Naive thymus-derived CD8-positive, alpha-beta T cell (primary cell): ENCODE data around the gene EID2. TPM values are rescaled to one million over a fixed set of nuclear protein-coding genes. Genes with fewer than 3 reads are reported as not detected.

ENCODE experiments used
- ATAC-seq, 2 donors: fragments of 150-1000 bp; cut with Tn5 transposase in 1 of 2; sonication (Bioruptor Pico), chemical (Tn5 transposase) in 1 of 2; 1 replicate in 1 of 2; 2 replicates in 1 of 2; pipeline ENCODE4 v1.10.0; 2021; ENCODE audit warnings: mild to moderate bottlenecking in 2 of 2, moderate library complexity in 2 of 2
- POLR2A ChIA-PET: fragments of 350-600 bp; sonication (Branson Sonifier 250); formaldehyde crosslinking; loops from one replicate; lab custom pipeline; 2021; ENCODE audit warnings: antibody characterized with exemption; lab: Charles Lee
- DNase-seq, 10 donors: peaks; one replicate each; pipeline versions ENCODE4 v3.0.0 to v3.0.0-alpha.2; 2020 to 2022
- H3K27ac Mint-ChIP-seq, 10 donors: one replicate each; pipeline ENCODE4 v1.8.0; 2020 to 2022; ENCODE audit warnings: mild to moderate bottlenecking in 10 of 10, mixed read lengths in 10 of 10, moderate library complexity in 4 of 10, inconsistent platforms in 1 of 10
- H3K27me3 Mint-ChIP-seq, 5 donors: one replicate each; pipeline ENCODE4 v1.8.0; 2021 to 2022; ENCODE audit warnings: mixed read lengths in 5 of 5
- H3K36me3 Mint-ChIP-seq, 3 donors: one replicate each; pipeline ENCODE4 v1.8.0; 2020 to 2022; ENCODE audit warnings: mixed read lengths in 3 of 3, mild to moderate bottlenecking in 2 of 3, inconsistent platforms in 1 of 3
- H3K4me1 Mint-ChIP-seq, 4 donors: one replicate each; pipeline ENCODE4 v1.8.0; 2021 to 2022; ENCODE audit warnings: mixed read lengths in 4 of 4
- H3K4me3 Mint-ChIP-seq, 10 donors: one replicate each; pipeline ENCODE4 v1.8.0; 2020 to 2022; ENCODE audit warnings: mild to moderate bottlenecking in 10 of 10, mixed read lengths in 10 of 10, moderate library complexity in 6 of 10, inconsistent platforms in 1 of 10
- H3K9me3 Mint-ChIP-seq, 9 donors: one replicate each; pipeline ENCODE4 v1.8.0; 2020 to 2022; ENCODE audit warnings: mixed read lengths in 9 of 9, mild to moderate bottlenecking in 3 of 9, inconsistent platforms in 1 of 9, moderate library complexity in 1 of 9
- polyA plus RNA-seq, 3 donors: library from polyadenylated mRNA; unstranded; fragments of 300-500 nt; fragmentation: Illumina TruSeq; gene quantifications; one replicate each; pipeline ENCODE4 v1.2.3, GENCODE V29; 2021
- total RNA-seq, 8 experiments: library from RNA in 2 of 8; stranded (reverse) in 2 of 8; gene quantifications; one replicate each; pipeline ENCODE4 v1.2.3 and lab custom pipeline; 2021 to 2026

EID2 gene
- total and polyA plus RNA-seq, 5 experiments from 2014 or later: 19.8 to 37.1 (median 21.2) TPM

GRCh38 chr19:39498798-39499642 lies 40.9 kb downstream of the EID2 start, which contains the start of gene DLL3:
TSS of gene DLL3 (plus strand) at chr19:39498947. CDS start at chr19:39498975, 28 bp downstream.
- Mint-ChIP-seq H3K4me1 (peaks cover 23 to 39% (median 26%) of the 10 kb centered on the region in 4 donors), H3K36me3 (peaks cover 0 to 2% (median 0%) of the 10 kb centered on the region in 3 donors), H3K27me3 (peaks cover 21 to 64% (median 38%) of the 10 kb centered on the region in 5 donors), H3K9me3 (peaks cover 0 to 4% (median 0%) of the 10 kb centered on the region in 9 donors), H3K4me3 (peak within 1 kb of the TSS; percentile 57 to 89 (median 76)), H3K27ac (peak within 1 kb of the TSS in 5 of 10 donors; percentile 1 to 46 (median 29))
- ATAC-seq (peak; percentile 6 to 19), DNase-seq (peak in 1 of 10 donors; percentile 26)
- POLR2A ChIA-PET: interaction anchor here (1.7 kb wide), 1 partner anchor 63 kb away, joined by 10 read pairs; the partner anchor contains the start of gene RPS16

GRCh38 chr19:39497996-39498797 lies 41.8 kb downstream of the EID2 start:
- POLR2A ChIA-PET: interaction anchor here (0.6 to 1.7 kb wide), 6 partner anchors 20 to 910 kb away, joined by 3 to 10 read pairs (median 3); partner anchors contain the start of genes EID2B and RPS16
- Mint-ChIP-seq H3K27me3 (peaks cover 19 to 55% (median 30%) of the 10 kb centered on the region in 5 donors), H3K4me1 (peaks cover 16 to 31% (median 22%) of the 10 kb centered on the region in 4 donors), H3K36me3 (peaks cover 0 to 6% (median 0%) of the 10 kb centered on the region in 3 donors), H3K9me3 (peaks cover 0 to 3% (median 0%) of the 10 kb centered on the region in 9 donors), H3K4me3 (peak overlapping the region; percentile 38 to 84 (median 72)), H3K27ac (peak overlapping the region in 3 of 10 donors; percentile 4 to 37 (median 31))
- DNase-seq: peak in 3 of 10 donors; percentile 16 to 26 (median 25)
- ATAC-seq: peak; percentile 50 to 59

GRCh38 chr19:39497701-39497995 lies 42.3 kb downstream of the EID2 start:
- DNase-seq (no peak), ATAC-seq (no peak)
- peaks cover 15 to 27% (median 19%) of the 10 kb centered on the region in 4 donors for H3K4me1 Mint-ChIP-seq
- H3K27me3 Mint-ChIP-seq: peaks cover 19 to 52% (median 30%) of the 10 kb centered on the region in 5 donors
- peak overlapping the region in 4 of 10 donors; percentile 23 to 75 (median 57) for H3K4me3 Mint-ChIP-seq
- peaks cover 0 to 6% (median 0%) of the 10 kb centered on the region in 3 donors for H3K36me3 Mint-ChIP-seq
- POLR2A ChIA-PET: interaction anchor here (0.7 to 1.7 kb wide), 5 partner anchors 19 to 910 kb away, joined by 3 to 10 read pairs (median 3); partner anchors contain the start of genes EID2B and RPS16
- no peak overlapping the region for H3K27ac Mint-ChIP-seq
- H3K9me3 Mint-ChIP-seq: peaks cover 0 to 2% (median 0%) of the 10 kb centered on the region in 9 donors

GRCh38 chr19:39496063-39496462 lies 43.9 kb downstream of the EID2 start:
- POLR2A ChIA-PET: no interaction called here
- no peak for DNase-seq
- Mint-ChIP-seq H3K4me3 (no peak overlapping the region), H3K9me3 (peaks cover 0 to 2% (median 0%) of the 10 kb centered on the region in 9 donors), H3K27me3 (peaks cover 19 to 43% (median 24%) of the 10 kb centered on the region in 5 donors), H3K27ac (no peak overlapping the region), H3K36me3 (peaks cover 0 to 11% (median 2%) of the 10 kb centered on the region in 3 donors), H3K4me1 (peaks cover 15 to 27% (median 19%) of the 10 kb centered on the region in 4 donors)
- no peak for ATAC-seq

GRCh38 chr19:39494661-39495060 lies 45.3 kb downstream of the EID2 start:
- peaks cover 11 to 19% (median 15%) of the 10 kb centered on the region in 4 donors for H3K4me1 Mint-ChIP-seq
- H3K27me3 Mint-ChIP-seq: peaks cover 9 to 29% (median 15%) of the 10 kb centered on the region in 5 donors
- DNase-seq (no peak), ATAC-seq (no peak)
- peaks cover 0 to 18% (median 2%) of the 10 kb centered on the region in 3 donors for H3K36me3 Mint-ChIP-seq
- H3K4me3 Mint-ChIP-seq: no peak overlapping the region
- no peaks in the 10 kb centered on the region for H3K9me3 Mint-ChIP-seq
- no peak overlapping the region for H3K27ac Mint-ChIP-seq
- POLR2A ChIA-PET: no interaction called here

- ATAC-seq: no peak
- Mint-ChIP-seq H3K27ac (peak overlapping the region in 2 of 10 donors; percentile 22 to 24), H3K9me3 (no peaks in the 10 kb centered on the region), H3K4me3 (no peak overlapping the region), H3K4me1 (peaks cover 0 to 3% (median under 1%) of the 10 kb centered on the region in 4 donors), H3K27me3 (peaks cover 0 to 11% (median 5%) of the 10 kb centered on the region in 5 donors), H3K36me3 (peaks cover 0 to 35% (median 6%) of the 10 kb centered on the region in 3 donors)
- no peak for DNase-seq
- POLR2A ChIA-PET: interaction anchor here (1.1 kb wide), 1 partner anchor 311 kb away, joined by 3 read pairs; no protein-coding TSS in a partner anchor
Measured at GRCh38 chr19:39492788-39493187, 47.2 kb downstream of the EID2 start.

- POLR2A ChIA-PET: interaction anchor here (1.1 kb wide), 1 partner anchor 310 kb away, joined by 3 read pairs; no protein-coding TSS in a partner anchor
Measured at GRCh38 chr19:39492225-39492624, 47.7 kb downstream of the EID2 start.

GRCh38 chr19:39489756-39490155 lies 50.2 kb downstream of the EID2 start:
- POLR2A ChIA-PET: no interaction called here
- peaks cover 0 to 3% (median under 1%) of the 10 kb centered on the region in 4 donors for H3K4me1 Mint-ChIP-seq
- no peak overlapping the region for H3K27ac Mint-ChIP-seq
- no peak overlapping the region for H3K4me3 Mint-ChIP-seq
- ATAC-seq (no peak), DNase-seq (no peak)
- no peaks in the 10 kb centered on the region for H3K9me3 Mint-ChIP-seq
- H3K27me3 Mint-ChIP-seq: no peaks in the 10 kb centered on the region
- H3K36me3 Mint-ChIP-seq: peaks cover 0 to 58% (median 6%) of the 10 kb centered on the region in 3 donors

More at GRCh38 chr19:39492225-39492624, 47.7 kb downstream of the EID2 start:
- no peaks in the 10 kb centered on the region for H3K4me1 Mint-ChIP-seq
- H3K27ac Mint-ChIP-seq: peak overlapping the region in 1 of 10 donors; percentile 48
- peaks cover 0 to 40% (median 6%) of the 10 kb centered on the region in 3 donors for H3K36me3 Mint-ChIP-seq
- H3K9me3 Mint-ChIP-seq: no peaks in the 10 kb centered on the region
- no peak overlapping the region for H3K4me3 Mint-ChIP-seq
- H3K27me3 Mint-ChIP-seq: peaks cover 0 to 10% (median 3%) of the 10 kb centered on the region in 5 donors
- ATAC-seq (no peak), DNase-seq (no peak)

Other genes with a start within 250 kb of the EID2 start
- gene IFNL1, start 243.8 kb downstream of the EID2 start, total RNA-seq: not detected
- gene IFNL1, start 243.8 kb downstream of the EID2 start, polyA plus RNA-seq: under 1 TPM in 1 of 3 donors, not detected in 2; 0.65 TPM
- 10 to 100 TPM; 10.1 TPM for gene LRFN1, start 219.3 kb downstream of the EID2 start, total RNA-seq
- gene LRFN1, start 219.3 kb downstream of the EID2 start, polyA plus RNA-seq: 1 to 10 TPM; 3.2 to 4.4 (median 3.5) TPM
- 100 to 1,000 TPM; 373 to 393 TPM for gene GMFG, start 204.1 kb downstream of the EID2 start, total RNA-seq
- gene GMFG, start 204.1 kb downstream of the EID2 start, polyA plus RNA-seq: 1,000 to 10,000 TPM; 1,026 to 1,392 (median 1,316) TPM
- 10 to 100 TPM; 49.8 to 55.2 TPM for gene SAMD4B, start 197.7 kb downstream of the EID2 start, total RNA-seq
- 10 to 100 TPM in 1 of 3 donors, 1 to 10 TPM in 2; 5.4 to 12.3 (median 6.4) TPM for gene SAMD4B, start 197.7 kb downstream of the EID2 start, polyA plus RNA-seq
- 10 to 100 TPM; 44.4 to 47.4 TPM for gene PAF1, start 149.1 kb downstream of the EID2 start, total RNA-seq
- gene PAF1, start 149.1 kb downstream of the EID2 start, polyA plus RNA-seq: 10 to 100 TPM; 30.7 to 53.0 (median 43.8) TPM
- 10 to 100 TPM; 53.8 to 59.0 TPM for gene MED29, start 148.8 kb downstream of the EID2 start, total RNA-seq
- 10 to 100 TPM; 48.1 to 71.4 (median 59.6) TPM for gene MED29, start 148.8 kb downstream of the EID2 start, polyA plus RNA-seq
- 100 to 1,000 TPM; 184 to 188 TPM for gene ZFP36, start 133.3 kb downstream of the EID2 start, total RNA-seq
- 100 to 1,000 TPM in 2 of 3 donors, 10 to 100 TPM in 1; 70.4 to 137 (median 109) TPM for gene ZFP36, start 133.3 kb downstream of the EID2 start, polyA plus RNA-seq
- 10 to 100 TPM; 14.3 to 23.8 TPM for gene PLEKHG2, start 127.5 kb downstream of the EID2 start, total RNA-seq
- 1 to 10 TPM; 4.2 to 5.0 (median 4.8) TPM for gene PLEKHG2, start 127.5 kb downstream of the EID2 start, polyA plus RNA-seq
- gene RPS16, start 104.2 kb downstream of the EID2 start, total RNA-seq: 1,000 to 10,000 TPM; 3,730 to 3,760 TPM
- 1,000 to 10,000 TPM; 2,588 to 2,812 (median 2,742) TPM for gene RPS16, start 104.2 kb downstream of the EID2 start, polyA plus RNA-seq
- 100 to 1,000 TPM; 185 to 196 TPM for gene SUPT5H, start 94.6 kb downstream of the EID2 start, total RNA-seq
- gene SUPT5H, start 94.6 kb downstream of the EID2 start, polyA plus RNA-seq: 100 to 1,000 TPM in 1 of 3 donors, 10 to 100 TPM in 2; 79.9 to 115 (median 96.6) TPM
- gene TIMM50, start 59.3 kb downstream of the EID2 start, total RNA-seq: 10 to 100 TPM; 47.5 to 52.1 TPM
- 10 to 100 TPM; 41.4 to 53.3 (median 44.6) TPM for gene TIMM50, start 59.3 kb downstream of the EID2 start, polyA plus RNA-seq
- under 1 TPM; 0.22 to 0.36 TPM for gene DLL3, start 41.2 kb downstream of the EID2 start, total RNA-seq
- gene DLL3, start 41.2 kb downstream of the EID2 start, polyA plus RNA-seq: 1 to 10 TPM; 1.1 to 1.9 (median 1.8) TPM
- gene SELENOV, start 25.0 kb downstream of the EID2 start, total RNA-seq: not detected
- gene SELENOV, start 25.0 kb downstream of the EID2 start, polyA plus RNA-seq: not detected
- gene EID2B, start 7.3 kb downstream of the EID2 start, total RNA-seq: 1 to 10 TPM; 5.9 to 7.7 TPM
- 1 to 10 TPM; 4.9 to 7.6 (median 6.4) TPM for gene EID2B, start 7.3 kb downstream of the EID2 start, polyA plus RNA-seq
- gene LGALS13, start 62.4 kb upstream of the EID2 start, total RNA-seq: not detected
- not detected for gene LGALS13, start 62.4 kb upstream of the EID2 start, polyA plus RNA-seq
- gene LGALS16, start 115.8 kb upstream of the EID2 start, total RNA-seq: not detected
- not detected for gene LGALS16, start 115.8 kb upstream of the EID2 start, polyA plus RNA-seq
- not detected for gene LGALS14, start 164.3 kb upstream of the EID2 start, total RNA-seq
- gene LGALS14, start 164.3 kb upstream of the EID2 start, polyA plus RNA-seq: not detected
- not detected for gene CLC, start 197.9 kb upstream of the EID2 start, total RNA-seq
- not detected for gene CLC, start 197.9 kb upstream of the EID2 start, polyA plus RNA-seq
- not detected for gene LEUTX, start 238.7 kb upstream of the EID2 start, total RNA-seq
- not detected for gene LEUTX, start 238.7 kb upstream of the EID2 start, polyA plus RNA-seq